ENCODE measurements around the gene DSCAML1. TPM values are rescaled to one million over a fixed set of nuclear protein-coding genes. Genes with fewer than 3 reads are reported as not detected.

Gene DSCAML1
- total RNA-seq, 1 experiment from 2014 or later: not detected

- H3K4me3 ChIP-seq (replicated peaks in 1 of 2; ENCODE audit: low read depth in 1 of 2, low read length in 2 of 2): no peak overlapping the region
- H3K9me2 ChIP-seq (ENCODE audit: insufficient read depth): no peaks in the 10 kb centered on the region
- no peak for ATAC-seq
- no peaks in the 10 kb centered on the region for H3K36me3 ChIP-seq (ENCODE audit: control insufficient read depth in 1 of 2, insufficient read depth in 2 of 2, low read length in 2 of 2)
- H3K4me1 ChIP-seq (ENCODE audit: control insufficient read depth in 1 of 2, insufficient read depth in 2 of 2, low read length in 2 of 2): no peaks in the 10 kb centered on the region
- no peaks in the 10 kb centered on the region for H3K79me2 ChIP-seq (ENCODE audit: insufficient read depth, low read length)
- no peaks in the 10 kb centered on the region for H4K20me1 ChIP-seq (ENCODE audit: insufficient read depth)
- DNase-seq (ENCODE audit: low read depth, low spot score): no peak
- TF ChIP-seq POLR2A (IDR thresholded peaks at IDR 0.05; ENCODE audit: borderline replicate concordance, extremely low read depth, insufficient read depth, insufficient read length) (no peak), ZBTB33 (IDR thresholded peaks at IDR 0.05; ENCODE audit: extremely low read depth, insufficient replicate concordance, low read length) (no peak), EZH2 (IDR thresholded peaks at IDR 0.05) (no peak), JUND (IDR thresholded peaks at IDR 0.05) (no peak), ZFX (IDR thresholded peaks at IDR 0.05) (no peak), MAX (IDR thresholded peaks at IDR 0.05) (no peak), SIN3A (IDR thresholded peaks at IDR 0.05; ENCODE audit: low read depth) (no peak), REST (IDR thresholded peaks at IDR 0.05; ENCODE audit: low read depth) (no peak), FOSL1 (IDR thresholded peaks at IDR 0.05; ENCODE audit: low read depth) (no peak), YY1 (IDR thresholded peaks at IDR 0.05; ENCODE audit: extremely low read depth, insufficient replicate concordance, low read depth, low read length) (no peak)
- H3K4me2 ChIP-seq (ENCODE audit: low read length): no peak overlapping the region
- peaks cover 17% of the 10 kb centered on the region; the same call in 1 of the 2 replicates for H3K27me3 ChIP-seq (ENCODE audit: insufficient read depth, low read length)
- no peak overlapping the region for H2AFZ ChIP-seq (ENCODE audit: low read depth, low read length, poor library complexity, severe bottlenecking)
- H3K27ac ChIP-seq (ENCODE audit: low read depth, low read length): no peak overlapping the region
- no peak overlapping the region for H3K9ac ChIP-seq (ENCODE audit: low read length)
- intact Hi-C loops (cut with micrococcal nuclease): no loop called here
- no TSS peak for BruUV-seq (replicated peaks)
- ChIA-PET RAD21 (ENCODE audit: low non-redundant PET in 1 of 2, low total read pairs in 2 of 2, uncharacterized antibody in 2 of 2, unreplicated experiment in 2 of 2) (no interaction called here), POLR2A (no interaction called here), CTCF (no interaction called here)
- peaks cover 11 to 13% of the 10 kb centered on the region in 2 experiments; a peak in 3 of 4 replicates for H3K9me3 ChIP-seq (ENCODE audit: control insufficient read depth in 1 of 2, insufficient read depth in 1 of 2, low read depth in 1 of 2, low read length in 2 of 2)
Measured at GRCh38 chr11:117625237-117625636, 171.8 kb downstream of the DSCAML1 start.

Data from HCT116 (cell line).